T-helper 2 cell (primary cell): ENCODE results near the gene EXOC4.
A peak's percentile ranks its signal among the peaks of the same experiment; 100 is the strongest.

ENCODE experiments used
- DNase-seq, 5 experiments: peaks; one replicate each; pipeline versions ENCODE4 v3.0.0 to v3.0.0-alpha.2; 2012 to 2022

Gene EXOC4

GRCh38 chr7:133846203-133846945 is 593.5 kb downstream of the EXOC4 start:
- DNase-seq, result no peak

- no peak for DNase-seq
These were observed 597.8 kb downstream of the EXOC4 start for GRCh38 chr7:133850497-133851280.

GRCh38 chr7:133851411-133851810 is 598.5 kb downstream of the EXOC4 start:
- DNase-seq, result no peak

- DNase-seq, result peak in 1 of 5 experiments; percentile 51
These were observed 600.9 kb downstream of the EXOC4 start for GRCh38 chr7:133853706-133854276.

- peak in 1 of 5 experiments; percentile 46 for DNase-seq
These were observed 601.9 kb downstream of the EXOC4 start for GRCh38 chr7:133854739-133855138.

- no peak for DNase-seq
These were observed 604.7 kb downstream of the EXOC4 start for GRCh38 chr7:133857376-133858119.

GRCh38 chr7:133858311-133858710 is 605.4 kb downstream of the EXOC4 start:
- no peak for DNase-seq

GRCh38 chr7:133859231-133859630 is 606.4 kb downstream of the EXOC4 start:
- no peak for DNase-seq

- no peak for DNase-seq
These were observed 607.1 kb downstream of the EXOC4 start for GRCh38 chr7:133859871-133860450.

- DNase-seq, result no peak
These were observed 607.9 kb downstream of the EXOC4 start for GRCh38 chr7:133860628-133861335.

- no peak for DNase-seq
These were observed 609.0 kb downstream of the EXOC4 start for GRCh38 chr7:133861876-133862275.

- DNase-seq, result no peak
These were observed 610.6 kb downstream of the EXOC4 start for GRCh38 chr7:133863362-133864061.

- no peak for DNase-seq
These were observed 616.7 kb downstream of the EXOC4 start for GRCh38 chr7:133869556-133869955.

- no peak for DNase-seq
These were observed 618.9 kb downstream of the EXOC4 start for GRCh38 chr7:133871757-133872156.

- DNase-seq, result no peak
These were observed 620.3 kb downstream of the EXOC4 start for GRCh38 chr7:133873187-133873586.

GRCh38 chr7:133873631-133874030 is 620.8 kb downstream of the EXOC4 start:
- DNase-seq, result no peak

- no peak for DNase-seq
These were observed 630.7 kb downstream of the EXOC4 start for GRCh38 chr7:133883591-133883990.

GRCh38 chr7:133885213-133885612 is 632.3 kb downstream of the EXOC4 start:
- DNase-seq, result no peak

GRCh38 chr7:133886086-133886485 is 633.2 kb downstream of the EXOC4 start:
- no peak for DNase-seq

GRCh38 chr7:133886797-133887196 is 633.9 kb downstream of the EXOC4 start:
- no peak for DNase-seq

- DNase-seq, result no peak
These were observed 634.6 kb downstream of the EXOC4 start for GRCh38 chr7:133887459-133887858.
